OCI-LY3 (cell line): Measurements from ENCODE around the gene ATPAF2.

Experiments used
- EZH2phosphoT487 ChIP-seq: fragments of 200-600 bp; shearing (Covaris generic); IDR thresholded peaks from 2 replicates; pipeline ENCODE4 v1.6.1; 2018; ENCODE audit warnings: antibody characterized with exemption, mixed run types, low read depth
- TF ChIP-seq, protein P1 (sequence below): fragments of 200-600, 300-600 bp; sonication (generic); IDR thresholded peaks from 2 replicates; pipeline ENCODE4 v1.5.1; 2014; ENCODE audit warnings: antibody characterized with exemption, low read length, low read depth

DNA sequence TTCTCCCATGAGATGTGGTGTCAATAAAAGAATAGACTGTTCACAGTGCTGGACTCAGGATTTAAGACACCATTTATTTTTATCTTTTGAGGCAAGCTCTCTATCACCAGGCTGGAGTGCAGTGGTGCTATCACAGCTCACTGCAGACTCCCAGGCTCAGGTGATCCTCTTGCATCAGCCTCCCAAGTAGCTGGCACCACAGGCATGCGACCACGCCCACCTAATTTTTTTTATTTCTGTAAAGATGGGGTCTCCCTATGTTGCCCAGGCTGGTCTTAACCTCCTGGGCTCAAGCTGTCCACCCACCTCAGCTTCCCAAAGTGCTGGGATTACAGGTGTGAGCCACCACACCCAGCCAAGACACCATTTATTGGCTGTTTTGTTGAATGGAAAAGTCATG is 30.1 kb upstream of the ATPAF2 start:
- TF ChIP-seq, protein P1, sequence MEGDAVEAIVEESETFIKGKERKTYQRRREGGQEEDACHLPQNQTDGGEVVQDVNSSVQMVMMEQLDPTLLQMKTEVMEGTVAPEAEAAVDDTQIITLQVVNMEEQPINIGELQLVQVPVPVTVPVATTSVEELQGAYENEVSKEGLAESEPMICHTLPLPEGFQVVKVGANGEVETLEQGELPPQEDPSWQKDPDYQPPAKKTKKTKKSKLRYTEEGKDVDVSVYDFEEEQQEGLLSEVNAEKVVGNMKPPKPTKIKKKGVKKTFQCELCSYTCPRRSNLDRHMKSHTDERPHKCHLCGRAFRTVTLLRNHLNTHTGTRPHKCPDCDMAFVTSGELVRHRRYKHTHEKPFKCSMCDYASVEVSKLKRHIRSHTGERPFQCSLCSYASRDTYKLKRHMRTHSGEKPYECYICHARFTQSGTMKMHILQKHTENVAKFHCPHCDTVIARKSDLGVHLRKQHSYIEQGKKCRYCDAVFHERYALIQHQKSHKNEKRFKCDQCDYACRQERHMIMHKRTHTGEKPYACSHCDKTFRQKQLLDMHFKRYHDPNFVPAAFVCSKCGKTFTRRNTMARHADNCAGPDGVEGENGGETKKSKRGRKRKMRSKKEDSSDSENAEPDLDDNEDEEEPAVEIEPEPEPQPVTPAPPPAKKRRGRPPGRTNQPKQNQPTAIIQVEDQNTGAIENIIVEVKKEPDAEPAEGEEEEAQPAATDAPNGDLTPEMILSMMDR: no peak
- no peak for TF ChIP-seq EZH2phosphoT487
